AG04450 (cell line): ENCODE measurements around the gene FARP1. TPM values are rescaled to one million over a fixed set of nuclear protein-coding genes. Genes with fewer than 3 reads are reported as not detected.

Experiments
- CTCF ChIA-PET: fragments of 300-600, 350-600 bp; formaldehyde crosslinking; extraction: SDS; loops from one replicate; lab custom pipeline; 2022; ENCODE audit warnings: antibody characterized with exemption, inconsistent platforms; lab: Charles Lee
- POLR2A ChIA-PET: fragments of 350-600 bp; formaldehyde crosslinking; extraction: SDS; loops from one replicate; lab custom pipeline; 2021; ENCODE audit warnings: antibody characterized with exemption, inconsistent platforms; lab: Yijun Ruan, JAX
- DNase-seq: peaks from one replicate; pipeline ENCODE4 v3.0.0-alpha.2; 2011; ENCODE audit warnings: low read depth, low spot score
- H3K27ac ChIP-seq: one replicate; pipeline ENCODE4 v1.5.1; 2012; ENCODE audit warnings: low read depth, low read length, control low read depth
- H3K27me3 ChIP-seq: one replicate; pipeline ENCODE4 v1.6.0; 2012; ENCODE audit warnings: low read length; ENCODE audit not compliant: control insufficient read depth, insufficient read depth
- H3K4me3 ChIP-seq: 2 replicates; pipeline ENCODE4 v1.5.1; 2011; ENCODE audit warnings: mild to moderate bottlenecking, low read depth, low read length, control low read depth
- H3K9me3 ChIP-seq: 2 replicates; pipeline ENCODE4 v1.5.1; 2012; ENCODE audit warnings: low read length; ENCODE audit not compliant: control insufficient read depth, insufficient read depth
- CTCF ChIP-seq: IDR thresholded peaks from 2 replicates; pipeline ENCODE4 v1.5.1; 2011; ENCODE audit warnings: low read depth, low read length, control low read depth, inconsistent platforms
- polyA plus RNA-seq: library from polyadenylated mRNA; depleted of rRNA; stranded (reverse); fragments of >200 nt; gene quantifications from 2 replicates; pipeline ENCODE4 v1.2.3, GENCODE V29; 2011

FARP1 gene
- polyA plus RNA-seq, 1 experiment: 76.4 TPM

- H3K9me3 ChIP-seq: no peaks in the 10 kb centered on the region
- H3K4me3 ChIP-seq: no peak overlapping the region
- H3K27me3 ChIP-seq: no peaks in the 10 kb centered on the region
- CTCF ChIA-PET: interaction anchor here (0.9 to 1.5 kb wide), 4 partner anchors 8 to 17 kb away, joined by 3 to 9 read pairs (median 3); no protein-coding TSS in a partner anchor
- DNase-seq: no peak
- POLR2A ChIA-PET: no interaction called here
- TF ChIP-seq CTCF: no peak
- no peak overlapping the region for H3K27ac ChIP-seq
These were observed 47.1 kb downstream of the FARP1 start for GRCh38 chr13:98189841-98190505.

DNA sequence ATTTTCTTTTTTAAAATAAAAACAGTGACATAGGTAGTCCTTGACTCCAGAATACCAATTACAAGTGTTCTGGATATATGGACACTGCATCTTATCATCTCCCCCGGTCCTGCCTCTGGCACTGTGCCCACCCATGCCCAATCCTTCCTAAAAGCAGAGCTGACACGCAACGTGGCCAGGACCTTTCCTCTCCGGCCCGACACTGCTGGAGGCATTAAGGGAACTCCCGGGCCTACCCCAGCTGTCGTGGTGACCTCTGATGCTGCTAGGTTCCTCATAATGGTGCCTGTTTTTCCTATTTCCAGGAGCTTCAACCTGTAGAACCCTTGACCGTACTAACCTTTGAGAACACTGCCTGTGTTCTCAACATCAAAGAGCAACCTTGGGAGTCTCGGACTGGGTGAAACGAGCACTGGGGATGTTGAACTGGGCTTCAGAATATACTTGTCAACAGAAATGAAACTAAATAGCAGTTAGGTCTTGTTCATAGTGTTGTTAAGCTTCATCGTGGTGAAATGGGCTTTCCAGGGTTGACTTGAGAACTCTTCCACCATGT lies 48.1 kb downstream of the FARP1 start:
- no peaks in the 10 kb centered on the region for H3K9me3 ChIP-seq

DNA sequence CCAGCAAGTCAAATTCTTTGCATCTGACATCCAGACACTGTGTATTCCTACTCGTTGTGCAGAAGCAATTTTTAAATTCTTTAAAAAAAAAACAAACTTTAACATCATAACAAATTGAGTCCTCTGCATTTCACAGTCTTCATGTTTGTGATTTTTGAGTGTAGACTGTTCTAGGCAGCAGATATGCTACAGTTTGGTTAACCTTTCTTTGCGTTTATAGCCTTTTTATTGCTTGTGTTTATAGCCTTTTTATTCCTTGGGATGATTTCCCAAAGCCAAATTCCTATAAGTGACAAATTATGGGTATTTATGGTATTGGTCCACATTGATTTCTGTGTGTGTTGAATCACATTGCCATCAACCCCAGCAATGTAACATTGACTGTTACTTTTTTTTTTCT lies 49.1 kb downstream of the FARP1 start:
- CTCF ChIA-PET: no interaction called here
- DNase-seq: no peak
- POLR2A ChIA-PET: no interaction called here
- Histone ChIP-seq H3K27me3 (no peaks in the 10 kb centered on the region), H3K9me3 (no peaks in the 10 kb centered on the region), H3K27ac (no peak overlapping the region), H3K4me3 (no peak overlapping the region)
- no peak for TF ChIP-seq CTCF

More for the DNA sequence above, 48.1 kb downstream of the FARP1 start:
- Histone ChIP-seq H3K4me3 (no peak overlapping the region), H3K27me3 (no peaks in the 10 kb centered on the region), H3K27ac (no peak overlapping the region)
- POLR2A ChIA-PET: no interaction called here
- no peak for DNase-seq
- CTCF ChIA-PET: interaction anchor here (0.9 to 1.5 kb wide), 2 partner anchors 14 to 18 kb away, joined by 3 to 9 read pairs; no protein-coding TSS in a partner anchor
- no peak for TF ChIP-seq CTCF

DNA sequence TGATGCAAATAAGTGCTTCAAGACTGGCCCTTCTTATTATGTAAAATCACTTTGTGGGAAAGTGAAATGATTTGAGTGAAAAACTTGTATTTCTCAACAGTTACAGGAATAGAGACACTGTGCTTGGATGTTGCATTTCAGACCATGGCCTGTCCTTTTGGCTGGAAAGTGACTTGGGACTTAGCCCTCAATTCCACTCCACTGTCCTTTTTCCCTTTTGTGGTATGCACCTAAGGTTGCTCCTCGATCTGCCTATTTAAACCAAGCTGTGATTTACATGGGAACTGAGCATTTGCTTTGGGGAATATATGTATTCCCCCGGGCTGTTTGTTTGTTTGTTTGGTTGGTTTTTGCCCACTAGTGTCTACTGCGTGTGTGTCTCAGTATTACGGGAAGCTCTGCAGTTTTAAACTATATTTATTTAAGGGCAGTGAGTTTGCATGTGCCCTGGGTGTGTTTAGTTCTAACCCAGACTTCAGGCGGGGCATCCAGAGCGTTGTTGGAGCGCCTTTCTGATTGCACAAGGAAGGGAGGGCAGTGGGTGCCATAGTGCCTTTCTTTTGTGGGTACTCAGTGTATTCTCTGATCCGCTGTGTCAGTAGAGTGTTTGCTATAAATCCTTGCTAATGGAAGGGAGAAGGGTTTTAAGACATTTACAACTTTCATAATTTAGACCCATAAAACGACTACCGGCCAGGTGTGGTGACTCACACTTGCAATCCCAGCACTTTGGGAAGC lies 52.3 kb downstream of the FARP1 start:
- H3K27me3 ChIP-seq: no peaks in the 10 kb centered on the region
- no peak for TF ChIP-seq CTCF
- no peak for DNase-seq
- POLR2A ChIA-PET: no interaction called here
- CTCF ChIA-PET: no interaction called here
- no peak overlapping the region for H3K4me3 ChIP-seq
- H3K27ac ChIP-seq: no peak overlapping the region
- H3K9me3 ChIP-seq: no peaks in the 10 kb centered on the region

DNA sequence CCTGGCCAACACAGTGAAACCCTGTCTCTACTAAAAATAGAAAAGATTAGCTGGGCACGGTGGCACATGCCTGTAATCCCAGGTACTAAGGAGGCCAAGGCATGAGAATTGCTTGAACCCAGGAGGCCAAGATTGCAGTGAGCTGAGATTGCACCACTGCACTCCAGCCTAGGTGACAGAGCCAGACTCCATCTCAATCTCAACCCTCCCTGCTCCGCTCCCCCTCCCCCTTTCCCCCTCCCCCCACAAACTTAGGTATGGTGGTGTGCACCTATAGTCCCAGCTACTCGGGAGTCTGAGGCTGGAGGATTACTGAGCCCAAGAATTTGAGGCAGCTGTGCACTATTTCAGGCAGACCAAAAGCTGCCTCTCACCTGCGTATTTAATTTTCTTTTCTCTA lies 55.8 kb downstream of the FARP1 start:
- H3K9me3 ChIP-seq: peaks cover 3% of the 10 kb centered on the region
- no peak overlapping the region for H3K27ac ChIP-seq
- H3K4me3 ChIP-seq: no peak overlapping the region
- TF ChIP-seq CTCF: no peak
- H3K27me3 ChIP-seq: no peaks in the 10 kb centered on the region
- ChIA-PET POLR2A (no interaction called here), CTCF (no interaction called here)
- no peak for DNase-seq
